ENCODE measurements around the gene TPST1. TPM values are rescaled to one million over a fixed set of nuclear protein-coding genes. Genes with fewer than 3 reads are reported as not detected.

The TPST1 gene
- 58.3 and 77.5 TPM in 2 replicates for total RNA-seq

DNA sequence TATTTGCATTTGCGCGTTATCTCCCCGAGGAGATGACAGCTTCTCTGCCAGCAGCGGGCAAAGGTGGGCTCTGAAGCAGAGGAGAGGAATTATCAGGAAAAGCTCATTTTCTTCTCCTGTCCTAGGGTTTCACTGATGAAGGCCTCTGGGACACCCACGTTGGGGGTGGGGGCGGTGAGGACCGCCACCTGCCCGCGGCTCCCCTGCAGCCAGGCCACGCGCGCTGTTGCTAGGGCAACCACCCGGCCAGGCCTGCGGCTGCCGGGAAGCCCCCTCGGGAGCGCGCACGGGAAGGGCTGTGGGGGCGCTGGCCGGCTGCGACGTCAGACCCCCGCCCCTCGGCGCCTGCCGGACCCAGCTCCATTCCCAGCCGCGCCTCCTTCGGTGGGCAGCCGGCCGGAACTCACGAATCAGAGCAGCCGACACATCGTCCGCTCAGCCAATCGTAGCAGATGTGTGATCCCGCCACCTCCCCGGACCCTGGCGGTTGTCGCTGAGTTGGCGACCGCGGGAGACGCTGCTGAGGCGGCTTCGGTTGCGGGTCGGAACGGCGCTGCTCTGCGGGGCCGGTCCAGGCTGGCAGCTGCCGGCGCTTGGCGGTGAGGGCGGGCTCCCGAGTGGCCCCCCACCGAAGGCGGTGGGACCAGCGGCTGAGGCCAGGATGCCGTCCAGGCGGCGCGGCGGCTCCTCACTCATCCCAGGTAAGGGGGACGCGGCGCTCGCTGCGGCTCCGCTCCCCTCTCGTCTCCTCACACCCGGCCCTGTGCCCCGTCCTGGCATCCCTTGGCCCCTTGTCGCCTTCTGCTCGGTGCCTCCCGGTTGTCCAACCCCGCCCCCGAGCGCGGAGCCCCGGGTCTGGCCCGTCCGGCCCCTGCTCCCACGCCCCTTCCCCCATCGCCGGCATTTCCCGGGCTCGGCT lies at the start of gene TPST1:
TSS of gene TPST1 (plus strand) at position 513 of the 919 bp plus-strand sequence. CDS start 35,092 bp downstream, outside the sequence.

Small RNA genes lying within 50 kb of the gene (small RNA-seq; reads per million reads assigned to genes)
- not detected for gene RNU6-313P

Other genes with a start within 250 kb of the TPST1 start
- gene GUSB, start 223.1 kb upstream of the TPST1 start, total RNA-seq = 26.5 and 27.6 TPM in 2 replicates
- gene ASL, start 129.5 kb upstream of the TPST1 start, total RNA-seq = 51.4 and 65.9 TPM in 2 replicates
- 30.1 and 31.5 TPM in 2 replicates for gene CRCP, start 90.5 kb upstream of the TPST1 start, total RNA-seq

Data from subcutaneous preadipocyte (primary cell).